HG02973 (cell line): Measurements from ENCODE around the gene CCDC142.
"Not testable (repeated sequence)": the region's sequence is repeated elsewhere in the genome, so short reads cannot be mapped to it uniquely, and the experiment has no call there.

Experiments
- ATAC-seq: cut with Tn5 transposase; IDR thresholded peaks from one replicate; pipeline ENCODE4 v1.9.1; 2021; ENCODE audit warnings: moderate library complexity; ENCODE audit not compliant: unreplicated experiment

The CCDC142 gene

DNA sequence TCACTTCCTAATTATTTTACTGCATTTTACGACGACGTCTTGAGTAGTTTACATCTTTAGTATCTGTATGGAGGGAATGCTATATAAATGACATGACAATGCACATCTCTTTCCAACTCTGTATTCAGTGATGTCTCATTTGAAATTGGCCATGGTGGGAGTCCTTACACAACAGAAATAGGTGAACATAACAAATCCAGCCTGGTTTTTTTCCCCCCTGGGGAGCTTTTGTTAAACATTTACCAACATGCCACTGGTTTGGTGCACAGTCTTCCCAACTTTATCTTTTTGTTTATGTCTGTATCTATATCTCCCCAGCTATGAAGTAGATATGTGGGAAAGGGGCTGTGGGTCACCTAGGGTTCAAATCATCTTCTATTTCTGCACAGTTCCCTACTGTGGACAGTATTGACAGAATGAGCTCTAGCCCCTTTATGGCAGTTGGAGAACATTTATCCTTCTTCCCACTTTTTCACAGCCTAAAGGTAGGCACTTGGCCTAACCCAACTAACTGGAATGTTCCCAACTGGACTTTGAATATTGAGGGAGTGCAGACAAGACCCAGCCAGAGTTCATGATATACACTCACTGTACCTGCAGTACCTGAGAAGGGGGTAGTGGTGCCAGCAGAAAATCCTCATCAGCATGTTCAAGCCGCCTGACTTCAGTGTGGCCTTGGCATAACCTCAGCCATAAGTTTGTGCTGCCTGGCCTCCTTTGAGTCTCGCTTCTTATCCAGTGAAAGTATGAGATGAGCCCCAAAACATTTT, 35.4 kb downstream of the CCDC142 start:
- no peak for ATAC-seq

DNA sequence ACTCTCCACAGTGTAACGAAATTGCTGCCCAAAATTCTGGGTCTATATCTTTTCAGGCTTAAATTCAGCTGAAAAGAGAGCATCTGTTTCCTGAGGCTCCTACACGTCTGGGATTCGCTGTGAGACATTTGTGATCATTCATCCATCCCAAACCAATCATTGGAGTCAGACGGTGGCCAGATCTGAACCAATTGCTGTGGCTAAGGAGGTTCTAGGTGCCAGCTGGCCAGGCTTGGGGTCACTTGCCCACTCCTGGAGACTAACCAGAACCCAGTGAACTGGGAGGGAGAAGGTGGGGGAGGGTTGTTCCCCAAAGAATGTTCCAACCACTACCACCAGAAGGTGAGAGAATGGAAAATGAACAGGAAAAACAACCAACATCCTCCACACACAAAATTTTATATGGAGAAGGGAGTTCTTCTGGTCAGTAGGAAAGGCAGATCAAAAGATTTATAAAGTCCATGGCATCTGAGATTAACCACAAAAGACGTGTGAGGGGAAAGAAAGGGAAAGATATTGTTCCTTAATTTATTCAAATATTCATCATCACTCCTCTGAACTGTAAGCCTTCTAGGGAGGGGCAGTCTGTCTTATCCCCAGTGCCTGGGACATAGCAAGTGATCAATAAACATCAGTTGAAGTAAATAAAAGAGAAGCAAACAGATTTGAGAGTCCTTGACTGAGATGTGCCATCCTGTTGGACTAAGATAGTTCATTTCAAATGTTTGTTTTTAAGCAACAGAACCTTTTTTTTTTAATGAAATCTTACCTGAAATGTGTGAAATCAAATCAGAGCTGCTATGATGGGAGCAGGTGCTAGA, 38.1 kb downstream of the CCDC142 start:
- ATAC-seq: no peak

GRCh38 chr2:74442483-74443297, 40.1 kb downstream of the CCDC142 start:
- ATAC-seq: not testable (repeated sequence)

DNA sequence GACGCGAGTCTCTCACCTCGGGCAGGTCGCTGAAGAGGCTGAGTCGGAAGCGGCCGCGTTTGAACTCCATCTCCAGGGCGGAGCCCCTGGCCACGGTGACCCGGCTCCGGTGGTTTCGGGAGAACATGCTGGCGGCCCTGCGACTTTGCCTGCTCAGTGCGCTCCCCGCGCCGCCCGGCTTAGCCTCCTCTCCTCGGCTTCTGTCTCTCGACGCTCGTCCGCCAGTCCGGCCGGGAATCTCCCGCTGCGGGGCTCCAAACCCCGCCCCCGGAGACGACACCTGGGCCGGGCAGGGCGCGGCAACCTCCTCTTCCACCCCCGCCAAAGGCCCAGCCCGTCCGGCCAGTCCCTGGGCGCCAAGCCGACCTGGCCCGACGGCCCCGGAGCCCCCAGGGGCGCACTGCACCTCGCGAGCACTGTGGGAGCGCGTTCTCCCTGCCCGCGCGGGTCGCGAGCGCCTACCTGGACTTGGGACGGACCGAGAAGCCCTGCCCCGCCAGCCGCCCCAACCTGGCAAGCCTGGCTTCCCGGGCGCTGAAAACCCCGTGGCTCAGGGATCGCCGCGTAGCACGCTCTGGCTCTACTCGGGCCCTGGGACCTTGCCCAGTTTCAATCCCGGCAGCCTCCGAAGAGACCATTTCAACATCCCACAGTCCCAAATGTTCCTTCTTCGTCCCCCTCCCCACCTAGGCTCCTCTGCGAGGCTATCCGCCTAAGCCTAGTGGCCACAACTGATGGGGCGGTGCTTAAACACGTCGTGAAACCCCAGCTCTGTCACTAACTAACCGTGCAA, 40.9 kb downstream of the CCDC142 start, which contains the start of gene RTKN:
TSS of gene RTKN (minus strand) at position 248 of the 793 bp plus-strand sequence. CDS start at position 127, 121 bp downstream.
- ATAC-seq: no peak

DNA sequence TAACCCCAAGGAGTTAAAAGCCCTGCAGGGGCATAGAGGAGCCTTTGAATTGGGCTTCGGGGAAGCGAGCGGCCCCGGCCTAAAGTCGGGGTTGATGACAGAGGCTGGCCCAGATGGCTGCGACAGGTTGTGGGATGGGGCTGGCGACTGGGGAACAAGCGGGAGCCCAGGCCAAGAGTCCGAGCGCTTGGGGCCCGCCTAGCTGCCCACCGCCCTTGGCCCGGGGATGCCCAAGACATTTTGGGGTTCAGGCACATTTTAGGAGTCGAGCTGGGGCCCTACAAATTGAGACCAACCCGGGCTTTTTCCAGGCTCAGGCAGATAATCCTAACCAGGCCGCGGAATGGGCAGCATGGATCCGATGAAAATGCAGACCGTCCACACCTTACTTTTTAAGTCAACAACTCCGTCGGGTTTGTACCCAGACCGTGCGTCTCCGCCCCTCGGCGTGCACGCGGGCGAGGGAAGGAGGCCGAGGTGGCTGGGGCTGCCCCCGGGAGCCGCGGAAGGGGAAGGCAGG, 41.6 kb downstream of the CCDC142 start:
- ATAC-seq: no peak

GRCh38 chr2:74440378-74441169, 42.2 kb downstream of the CCDC142 start:
- peak; percentile 78 for ATAC-seq

GRCh38 chr2:74439803-74440377, 42.9 kb downstream of the CCDC142 start:
- ATAC-seq: peak; percentile 4

DNA sequence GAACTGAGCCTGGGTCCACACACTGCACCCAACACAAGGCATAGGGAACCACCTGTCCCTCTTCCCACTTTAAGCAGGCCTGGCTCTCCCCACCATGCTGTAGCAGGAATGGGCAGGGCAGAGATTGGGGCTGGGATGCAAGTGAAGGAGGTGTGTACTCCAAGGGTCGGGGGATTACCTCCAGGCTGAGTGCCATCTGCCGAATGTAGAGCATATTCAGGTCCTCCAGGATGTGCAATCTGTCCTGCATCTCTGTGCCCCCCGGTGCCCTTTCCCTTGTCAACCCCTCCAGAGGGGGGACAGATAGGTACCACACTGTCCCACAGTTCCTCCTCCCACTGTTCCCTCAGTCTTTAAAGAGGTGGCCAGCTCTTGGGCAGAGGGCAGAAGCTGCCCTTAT, 43.4 kb downstream of the CCDC142 start:
- no peak for ATAC-seq

DNA sequence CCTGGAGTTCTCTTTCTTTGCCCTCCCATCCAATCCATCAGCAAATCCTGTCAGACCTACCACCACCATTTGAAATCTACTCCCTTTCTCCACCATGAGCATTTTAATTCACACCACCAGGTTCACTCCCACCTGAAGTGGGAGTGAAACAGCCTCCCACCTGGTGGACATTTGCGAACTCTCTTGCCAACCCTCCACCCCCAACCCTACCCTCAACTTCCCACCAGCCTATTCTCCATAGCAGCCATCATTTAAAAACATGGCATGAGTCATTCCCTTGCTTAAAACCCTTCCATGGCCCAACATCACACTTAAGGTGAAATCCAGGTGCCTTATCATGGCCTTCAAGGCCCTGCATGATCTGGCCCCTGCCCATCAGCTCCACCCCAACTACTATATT, 44.5 kb downstream of the CCDC142 start:
- no peak for ATAC-seq

DNA sequence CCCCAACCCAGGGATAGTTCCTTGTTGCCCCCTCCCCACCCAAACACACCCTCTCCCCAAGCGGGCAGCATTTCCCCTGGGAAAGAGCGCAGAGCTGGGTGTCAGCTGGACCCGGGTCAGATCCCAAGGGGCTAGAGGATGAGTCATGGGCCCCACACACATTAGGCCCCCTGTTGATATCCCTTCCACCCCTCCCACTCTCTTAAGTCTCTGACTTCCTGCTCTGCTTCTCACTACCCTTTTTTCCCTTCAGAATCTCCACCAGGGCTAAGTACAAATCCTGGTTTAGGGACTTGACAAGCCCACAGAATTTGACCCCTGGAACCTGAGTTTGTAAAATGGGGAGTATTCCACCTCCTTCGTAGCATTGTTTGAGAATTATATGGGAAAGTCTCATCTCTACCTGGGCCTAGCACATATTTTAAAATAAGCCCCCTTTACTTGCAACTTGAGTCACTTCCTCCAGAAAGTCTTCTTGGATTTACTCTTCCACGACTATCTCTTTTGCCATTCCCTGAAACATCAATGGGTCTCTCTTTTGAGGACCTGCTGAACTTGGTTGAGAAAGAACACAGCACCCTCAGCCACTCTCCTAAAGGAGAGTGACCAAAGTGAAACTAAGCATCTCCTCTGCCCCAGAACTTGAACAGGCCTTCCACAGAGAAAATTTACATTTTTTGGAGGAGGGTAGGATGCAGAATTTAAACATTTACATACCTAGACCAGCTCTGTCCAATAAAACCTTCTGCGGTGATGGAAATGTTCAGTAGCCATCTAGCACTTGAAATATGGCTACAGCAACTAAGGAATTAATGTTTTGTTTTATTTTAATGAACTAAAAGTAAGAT, 45.7 kb downstream of the CCDC142 start:
- ATAC-seq: no peak

DNA sequence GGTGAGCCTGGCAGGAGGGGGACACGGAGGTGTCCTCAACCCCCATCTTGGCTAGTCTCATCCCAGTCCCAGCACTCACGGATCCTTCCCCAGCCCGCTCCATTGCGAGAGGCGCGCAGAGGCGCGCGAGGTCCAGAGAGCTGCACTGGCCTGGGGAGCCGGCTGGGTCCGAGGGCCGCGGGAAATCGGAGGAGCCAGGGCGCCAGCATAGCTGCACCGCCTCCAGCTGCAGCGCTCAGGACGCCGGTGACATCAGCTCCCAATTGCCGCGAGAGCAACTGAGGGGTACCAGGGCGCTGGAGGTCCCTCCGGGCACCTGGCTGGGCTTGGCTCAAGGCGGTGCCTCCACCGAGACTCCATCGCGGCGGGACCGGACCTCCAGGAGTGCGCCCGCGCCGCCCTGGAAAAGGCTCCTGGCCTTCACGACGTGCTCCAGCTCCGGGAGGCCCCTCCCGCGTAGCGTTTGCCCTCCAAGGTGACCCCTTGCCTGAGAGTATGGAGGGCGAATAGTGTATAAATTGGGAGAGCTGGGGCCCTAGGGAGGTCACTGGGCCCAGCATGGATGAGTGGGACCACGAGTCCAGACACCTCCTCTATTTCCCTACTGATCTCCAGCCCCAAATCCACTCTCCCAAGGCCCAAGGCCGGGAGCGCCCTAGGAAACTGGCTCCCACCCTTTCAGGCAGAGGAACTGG, 46.5 kb downstream of the CCDC142 start:
- no peak for ATAC-seq

DNA sequence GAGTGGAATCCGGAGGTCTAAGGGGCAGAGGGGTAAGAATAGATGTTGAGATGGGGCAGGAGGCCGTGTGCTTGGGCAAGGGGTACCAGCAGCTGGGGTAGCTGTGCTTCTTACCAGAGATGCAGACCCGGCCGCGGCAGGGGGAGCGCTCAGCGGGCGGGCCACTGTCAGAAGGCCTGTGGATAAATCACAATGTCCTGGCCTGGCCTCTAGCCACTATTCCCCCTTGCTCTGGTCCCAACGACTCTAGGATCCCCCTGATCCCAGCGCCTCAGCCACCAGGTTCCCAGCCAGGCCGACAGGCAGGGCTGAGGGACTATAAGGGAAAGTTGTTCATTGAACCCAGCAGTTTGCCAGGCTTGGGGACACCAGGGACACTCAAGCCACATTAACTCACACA, 52.3 kb downstream of the CCDC142 start:
- ATAC-seq: no peak

GRCh38 chr2:74429487-74430451, 53.0 kb downstream of the CCDC142 start:
- ATAC-seq: no peak

GRCh38 chr2:74428675-74429074, 54.1 kb downstream of the CCDC142 start:
- no peak for ATAC-seq

- no peak for ATAC-seq
Observed at GRCh38 chr2:74427551-74427950, 55.2 kb downstream of the CCDC142 start.

DNA sequence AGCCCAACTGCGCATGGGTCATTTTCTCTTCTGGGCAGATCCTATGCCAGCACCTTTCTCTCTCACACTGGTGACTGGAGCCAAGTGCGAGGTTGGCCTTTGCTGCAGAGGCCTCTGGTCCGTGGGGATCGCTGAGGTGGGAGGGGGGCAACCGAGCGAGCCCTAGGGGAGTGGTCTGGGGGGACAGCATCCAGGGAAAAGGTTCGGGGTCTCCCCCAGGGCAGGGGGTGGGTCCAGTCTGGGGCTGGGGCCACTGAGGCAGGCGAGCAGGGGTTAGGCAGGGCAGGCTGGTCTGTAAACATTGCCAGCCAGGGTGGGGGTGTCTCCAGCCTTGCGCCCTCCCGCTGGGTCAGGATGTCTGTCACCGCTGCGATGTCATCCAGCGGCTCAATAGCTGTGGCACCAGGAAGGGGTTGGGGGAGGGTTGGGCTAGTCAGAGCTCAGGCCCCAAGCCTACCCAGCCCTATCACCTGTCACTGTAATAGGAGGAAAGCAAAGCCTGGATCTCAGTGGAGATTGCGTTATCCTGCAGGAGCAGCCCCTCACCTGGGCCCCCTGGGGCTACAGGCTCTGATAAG, 56.5 kb downstream of the CCDC142 start:
- no peak for ATAC-seq
